HG02884 (cell line): ENCODE measurements around the gene TRIM9.

Source experiments
- ATAC-seq: cut with Tn5 transposase; IDR thresholded peaks from one replicate; pipeline ENCODE4 v1.9.1; 2021; ENCODE audit warnings: mild to moderate bottlenecking, moderate library complexity; ENCODE audit not compliant: unreplicated experiment

The TRIM9 gene

GRCh38 chr14:50937325-50937724 is 157.6 kb downstream of the TRIM9 start:
- ATAC-seq, result no peak

- no peak for ATAC-seq
Measured at GRCh38 chr14:50936882-50937281, 158.0 kb downstream of the TRIM9 start.

- no peak for ATAC-seq
Measured at GRCh38 chr14:50936016-50936340, 158.9 kb downstream of the TRIM9 start.

- no peak for ATAC-seq
Measured at GRCh38 chr14:50935126-50936015, 159.5 kb downstream of the TRIM9 start.

- no peak for ATAC-seq
Measured at GRCh38 chr14:50932592-50933495, 162.1 kb downstream of the TRIM9 start.

GRCh38 chr14:50932156-50932555 is 162.7 kb downstream of the TRIM9 start:
- no peak for ATAC-seq

GRCh38 chr14:50931559-50931958 is 163.3 kb downstream of the TRIM9 start:
- ATAC-seq, result no peak

GRCh38 chr14:50929506-50929905 is 165.4 kb downstream of the TRIM9 start:
- no peak for ATAC-seq

- ATAC-seq, result no peak
Measured at GRCh38 chr14:50928002-50928635, 166.8 kb downstream of the TRIM9 start.

- ATAC-seq, result no peak
Measured at GRCh38 chr14:50926851-50927386, 168.0 kb downstream of the TRIM9 start.
